Cardiac fibroblast (primary cell): ENCODE results near the gene CD24.
A peak's percentile ranks its signal among the peaks of the same experiment; 100 is the strongest.

Experiments used
- DNase-seq, 2 donors: peaks; one replicate each; pipeline versions ENCODE4 v3.0.0 to v3.0.0-alpha.2; 2010; ENCODE audit warnings: low read depth in 2 of 2
- H3K4me3 ChIP-seq, 2 donors: replicated peaks in 1 of 2; 1 replicate in 1 of 2; 2 replicates in 1 of 2; pipeline ENCODE4 v1.5.1; 2011; ENCODE audit warnings: low read depth in 2 of 2, low read length in 2 of 2, mild to moderate bottlenecking in 2 of 2, moderate library complexity in 1 of 2
- CTCF ChIP-seq: IDR thresholded peaks from one replicate; pipeline ENCODE4 v1.5.1; 2011; ENCODE audit warnings: low read depth, mild to moderate bottlenecking, low read length, inconsistent platforms

Gene CD24

GRCh38 chr6:106961801-106962200, 12.7 kb downstream of the CD24 start:
- H3K4me3 ChIP-seq = no peak overlapping the region
- no peak for TF ChIP-seq CTCF
- DNase-seq = no peak

GRCh38 chr6:106961136-106961535, 13.4 kb downstream of the CD24 start:
- H3K4me3 ChIP-seq = no peak overlapping the region
- TF ChIP-seq CTCF = no peak

GRCh38 chr6:106959985-106960384, 14.5 kb downstream of the CD24 start:
- no peak for DNase-seq
- H3K4me3 ChIP-seq = no peak overlapping the region
- TF ChIP-seq CTCF = no peak

More at GRCh38 chr6:106961136-106961535, 13.4 kb downstream of the CD24 start:
- no peak for DNase-seq

GRCh38 chr6:106939848-106940247, 34.7 kb downstream of the CD24 start:
- DNase-seq = no peak
- TF ChIP-seq CTCF = no peak
- H3K4me3 ChIP-seq = no peak overlapping the region

GRCh38 chr6:106939208-106939607, 35.3 kb downstream of the CD24 start:
- no peak for TF ChIP-seq CTCF
- H3K4me3 ChIP-seq = no peak overlapping the region
- DNase-seq = no peak

GRCh38 chr6:106927531-106928398, 46.8 kb downstream of the CD24 start:
- TF ChIP-seq CTCF = no peak
- peak; percentile 25 to 50 for DNase-seq
- H3K4me3 ChIP-seq = no peak overlapping the region

GRCh38 chr6:106925948-106926347, 48.6 kb downstream of the CD24 start:
- DNase-seq = no peak
- no peak overlapping the region for H3K4me3 ChIP-seq
- no peak for TF ChIP-seq CTCF
